ENCODE data around the gene AHCYL1. TPM values are rescaled to one million over a fixed set of nuclear protein-coding genes. Genes with fewer than 3 reads are reported as not detected.

Gene AHCYL1
- total RNA-seq, 1 experiment from 2014 or later: 89.0 TPM

- Histone ChIP-seq H3K9ac (ENCODE audit: extremely low read depth, insufficient read length, low read length) (no peak overlapping the region), H4K91ac (ENCODE audit: insufficient read length, low read depth, low read length) (no peak overlapping the region), H3K4ac (ENCODE audit: low read depth, low read length) (no peak overlapping the region), H3T11ph (ENCODE audit: low read length) (no peak overlapping the region), H4K20me1 (ENCODE audit: control insufficient read depth, insufficient read depth, insufficient read length) (no peaks in the 10 kb centered on the region), H4K5ac (ENCODE audit: insufficient read length, low read depth, low read length) (no peak overlapping the region), H2AFZ (ENCODE audit: low read length) (no peak overlapping the region), H2BK15ac (ENCODE audit: low read depth, low read length) (no peak overlapping the region), H4K8ac (replicated peaks; ENCODE audit: insufficient read length, low read depth, low read length) (no peak overlapping the region), H2BK5ac (ENCODE audit: insufficient read length, low read length) (no peak overlapping the region), H3K27me3 (ENCODE audit: insufficient read depth, low read length) (no peaks in the 10 kb centered on the region), H2BK120ac (ENCODE audit: low read depth, low read length, poor library complexity, severe bottlenecking) (no peak overlapping the region), H3K27ac (ENCODE audit: insufficient read length, low read depth, low read length) (no peak overlapping the region), H3K79me1 (ENCODE audit: insufficient read depth, low read depth, low read length, poor library complexity, severe bottlenecking) (no peaks in the 10 kb centered on the region), H2AK5ac (ENCODE audit: insufficient read length, low read length) (no peak overlapping the region), H3K23ac (ENCODE audit: insufficient read length, low read depth, low read length) (no peak overlapping the region), H3K9me3 (ENCODE audit: control insufficient read depth, low read depth, low read length) (no peaks in the 10 kb centered on the region), H3K14ac (ENCODE audit: insufficient read depth, low read length) (no peak overlapping the region), H3K18ac (ENCODE audit: insufficient read length, low read depth, low read length) (no peak overlapping the region), H3K79me2 (ENCODE audit: insufficient read depth, low read length) (no peaks in the 10 kb centered on the region), H2BK12ac (ENCODE audit: insufficient read length, low read depth, low read length) (no peak overlapping the region), H3K23me2 (ENCODE audit: insufficient read length, low read depth, low read length, poor library complexity, severe bottlenecking) (no peaks in the 10 kb centered on the region), H2BK20ac (ENCODE audit: low read depth, low read length, poor library complexity, severe bottlenecking) (no peak overlapping the region), H3K56ac (ENCODE audit: insufficient read length, low read depth, low read length) (no peak overlapping the region), H3K4me2 (ENCODE audit: insufficient read depth, insufficient read length, low read length) (no peak overlapping the region), H3K4me1 (ENCODE audit: insufficient read depth, low read length) (no peaks in the 10 kb centered on the region)
- H3K4me1 Mint-ChIP-seq: no peaks in the 10 kb centered on the region
- no CpG with 5 or more reads among the region's 1 CpG for WGBS (ENCODE audit: extremely low coverage, insufficient read length, low lambda C conversion rate)
- no peaks in the 10 kb centered on the region for H3K9me3 Mint-ChIP-seq
- no peak for DNase-seq
- no peak for TF ChIP-seq CTCF (conservative IDR thresholded peaks at IDR 0.05)
- H3K27ac Mint-ChIP-seq: 0 out of 7 replicates have a peak overlapping the region, but pooled peaks of 1 of the 3 experiments have one; percentile 46
- peaks cover 1% of the 10 kb centered on the region for H3K27me3 Mint-ChIP-seq (ENCODE audit: low read depth)
- H3K36me3 Mint-ChIP-seq (ENCODE audit: insufficient read depth in 1 of 3, low read depth in 3 of 3): peaks cover 34 to 66% (median 65%) of the 10 kb centered on the region in 3 experiments
- no peak overlapping the region for H3K4me3 Mint-ChIP-seq
Observed at GRCh38 chr1:110058591-110058990, 74.0 kb downstream of the AHCYL1 start.

Data from H9 (cell line).